Esophagus muscularis mucosa (tissue), 3 donors: Measurements from ENCODE around the gene NADSYN1.

Source experiments
- CTCF ChIP-seq, 3 experiments: fragments of 200-600 bp in 2 of 3; fragments of 450-650 bp in 1 of 3; sonication (generic) in 2 of 3; IDR thresholded peaks; one replicate each; pipeline ENCODE4 v1.5.1; 2017 to 2019; ENCODE audit warnings: antibody characterized with exemption in 3 of 3, mild to moderate bottlenecking in 2 of 3, moderate library complexity in 1 of 3
- POLR2A ChIP-seq: fragments of 450-650 bp; IDR thresholded peaks from one replicate; pipeline ENCODE4 v1.6.1; 2017; ENCODE audit warnings: antibody characterized with exemption, moderate library complexity, mild to moderate bottlenecking, low read depth

GRCh38 chr11:71435278-71435951, 17.6 kb upstream of the NADSYN1 start:
- no peak for TF ChIP-seq CTCF (IDR thresholded peaks at IDR 0.05)
- TF ChIP-seq POLR2A: no peak
